ENCODE results near the gene CD274. TPM values are rescaled to one million over a fixed set of nuclear protein-coding genes. Genes with fewer than 3 reads are reported as not detected.
"Not testable (repeated sequence)": the region's sequence is repeated elsewhere in the genome, so short reads cannot be mapped to it uniquely, and the experiment has no call there.

CD274 gene
- total RNA-seq, 1 donor from 2014 or later: 18.2 TPM

GRCh38 chr9:5460157-5460556 is 9.8 kb downstream of the CD274 start:
- DNase-seq (ENCODE audit: extremely low read depth, low read depth, low spot score): no peak

DNA sequence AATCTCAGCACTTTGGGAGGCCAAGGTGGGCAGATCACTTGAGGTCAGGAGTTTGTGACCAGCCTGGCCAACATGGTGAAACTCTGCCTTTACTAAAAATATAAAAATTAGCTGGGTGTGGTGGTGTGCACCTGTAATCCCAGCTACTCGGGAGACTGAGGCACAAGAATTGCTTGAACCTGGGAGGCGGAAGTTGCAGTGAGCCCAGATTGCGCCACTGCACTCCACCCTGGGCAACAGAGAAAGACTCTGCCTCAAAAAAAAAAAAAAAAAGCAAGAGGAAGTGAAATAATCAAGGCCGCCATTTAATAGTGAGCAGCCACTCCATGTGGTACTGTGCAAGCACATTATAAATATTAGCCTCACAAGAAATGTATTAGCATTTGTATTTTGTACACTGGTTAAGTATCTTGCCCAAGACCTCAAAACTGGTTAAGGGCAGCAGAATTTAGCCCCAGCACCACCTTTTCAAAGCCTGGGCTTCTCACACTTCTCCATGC is 14.5 kb downstream of the CD274 start:
- DNase-seq (ENCODE audit: extremely low read depth, low read depth, low spot score): not testable (repeated sequence)

GRCh38 chr9:5466005-5466404 is 15.7 kb downstream of the CD274 start:
- no peak for DNase-seq (ENCODE audit: extremely low read depth, low read depth, low spot score)

DNA sequence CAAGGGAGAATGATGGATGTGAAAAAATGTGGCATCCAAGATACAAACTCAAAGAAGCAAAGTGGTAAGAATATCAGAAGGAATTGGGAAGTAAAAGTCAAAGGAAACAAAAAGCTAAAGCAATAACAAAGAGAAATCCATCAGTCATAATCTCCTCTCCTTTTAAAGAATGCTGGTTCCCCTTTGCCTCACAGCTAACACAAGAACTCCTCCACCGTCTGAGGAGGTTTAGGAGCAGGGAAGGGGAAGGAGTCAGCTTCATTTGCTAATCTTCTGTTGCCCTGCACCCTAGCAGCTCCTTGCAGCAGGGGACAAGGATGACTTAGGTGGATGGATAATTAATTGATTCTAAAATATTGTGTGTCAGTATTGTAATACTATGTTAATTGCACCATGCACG is 16.4 kb downstream of the CD274 start:
- no peak for DNase-seq (ENCODE audit: extremely low read depth, low read depth, low spot score)

DNA sequence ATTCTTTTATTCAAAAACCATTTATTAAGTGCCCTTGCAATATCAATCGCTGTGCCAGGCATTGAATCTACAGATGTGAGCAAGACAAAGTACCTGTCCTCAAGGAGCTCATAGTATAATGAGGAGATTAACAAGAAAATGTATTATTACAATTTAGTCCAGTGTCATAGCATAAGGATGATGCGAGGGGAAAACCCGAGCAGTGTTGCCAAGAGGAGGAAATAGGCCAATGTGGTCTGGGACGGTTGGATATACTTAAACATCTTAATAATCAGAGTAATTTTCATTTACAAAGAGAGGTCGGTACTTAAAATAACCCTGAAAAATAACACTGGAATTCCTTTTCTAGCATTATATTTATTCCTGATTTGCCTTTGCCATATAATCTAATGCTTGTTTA is 18.5 kb downstream of the CD274 start:
- no peak for DNase-seq (ENCODE audit: extremely low read depth, low read depth, low spot score)

- DNase-seq (ENCODE audit: extremely low read depth, low read depth, low spot score): no peak
Observed at GRCh38 chr9:5470122-5470521, 19.8 kb downstream of the CD274 start.

- DNase-seq (ENCODE audit: extremely low read depth, low read depth, low spot score): no peak
Observed at GRCh38 chr9:5470816-5471215, 20.5 kb downstream of the CD274 start.

DNA sequence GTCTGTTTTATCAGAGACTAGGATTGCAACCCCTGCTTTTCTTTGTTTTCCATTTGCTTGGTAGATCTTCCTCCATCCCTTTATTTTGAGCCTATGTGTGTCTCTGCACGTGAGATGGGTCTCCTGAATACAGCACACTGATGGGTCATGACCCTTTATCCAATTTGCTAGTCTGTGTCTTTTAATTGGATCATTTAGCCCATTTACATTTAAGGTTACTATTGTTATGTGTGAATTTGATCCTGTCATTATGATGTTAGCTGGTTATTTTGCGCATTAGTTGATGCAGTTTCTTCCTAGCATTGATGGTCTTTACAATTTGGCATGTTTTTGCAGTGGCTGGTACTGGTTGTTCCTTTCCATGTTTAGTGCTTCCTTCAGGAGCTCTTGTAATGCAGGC is 25.3 kb downstream of the CD274 start:
- not testable (repeated sequence) for DNase-seq (ENCODE audit: extremely low read depth, low read depth, low spot score)

DNA sequence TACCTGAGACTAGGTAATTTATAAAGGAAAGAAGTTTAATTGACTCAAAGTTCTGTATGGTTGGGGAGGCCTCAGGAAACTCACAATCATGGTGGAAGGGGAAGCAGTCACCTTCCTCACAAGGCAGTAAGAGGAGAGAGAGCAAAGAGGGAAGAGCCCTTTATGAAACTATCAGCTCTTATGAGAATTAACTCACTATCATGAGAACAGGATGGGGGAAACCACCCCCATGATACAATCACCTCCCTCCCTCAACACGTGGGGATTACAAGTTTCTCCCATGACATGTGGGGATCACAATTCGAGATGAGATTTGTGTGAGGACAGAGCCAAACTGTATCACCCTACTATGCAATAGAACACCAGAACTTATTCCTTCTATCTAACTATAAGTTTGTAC is 27.9 kb downstream of the CD274 start:
- DNase-seq (ENCODE audit: extremely low read depth, low read depth, low spot score): no peak

- no peak for DNase-seq (ENCODE audit: extremely low read depth, low read depth, low spot score)
Observed at GRCh38 chr9:5479994-5480694, 29.8 kb downstream of the CD274 start.

- no peak for DNase-seq (ENCODE audit: extremely low read depth, low read depth, low spot score)
Observed at GRCh38 chr9:5480919-5481318, 30.6 kb downstream of the CD274 start.

DNA sequence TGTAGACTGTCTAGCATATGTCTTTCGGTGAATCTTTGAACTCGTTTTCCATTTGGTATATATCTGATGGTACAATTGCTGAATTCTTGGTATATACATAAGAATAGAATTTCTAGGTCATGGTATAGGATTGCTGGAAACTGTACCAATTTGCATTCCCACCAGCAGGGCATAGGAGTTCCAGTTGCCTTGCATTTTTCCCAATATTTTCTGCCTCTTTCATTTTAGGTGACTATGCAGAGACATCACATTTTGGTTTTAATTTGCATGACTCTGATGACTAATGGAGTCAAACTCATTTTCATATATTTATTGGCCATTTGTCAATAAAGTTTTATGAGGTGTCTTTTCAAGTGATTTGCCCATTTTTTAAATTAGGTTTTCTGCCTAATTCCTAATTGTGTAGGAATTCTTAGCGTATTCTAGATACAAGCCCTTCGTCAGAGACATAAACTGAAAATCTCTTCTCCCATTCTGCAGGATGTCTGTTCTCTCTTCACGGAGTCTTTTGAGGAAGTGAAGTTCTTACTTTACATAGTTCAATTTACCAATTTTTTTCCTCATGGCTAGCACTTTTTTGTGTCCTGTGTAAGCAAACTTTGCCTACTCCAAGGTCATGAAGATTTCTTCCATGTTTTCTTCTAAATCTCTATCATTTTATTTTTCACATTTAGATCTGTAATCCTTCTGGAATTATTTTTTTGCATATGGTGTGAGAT is 31.1 kb downstream of the CD274 start:
- no peak for DNase-seq (ENCODE audit: extremely low read depth, low read depth, low spot score)

DNA sequence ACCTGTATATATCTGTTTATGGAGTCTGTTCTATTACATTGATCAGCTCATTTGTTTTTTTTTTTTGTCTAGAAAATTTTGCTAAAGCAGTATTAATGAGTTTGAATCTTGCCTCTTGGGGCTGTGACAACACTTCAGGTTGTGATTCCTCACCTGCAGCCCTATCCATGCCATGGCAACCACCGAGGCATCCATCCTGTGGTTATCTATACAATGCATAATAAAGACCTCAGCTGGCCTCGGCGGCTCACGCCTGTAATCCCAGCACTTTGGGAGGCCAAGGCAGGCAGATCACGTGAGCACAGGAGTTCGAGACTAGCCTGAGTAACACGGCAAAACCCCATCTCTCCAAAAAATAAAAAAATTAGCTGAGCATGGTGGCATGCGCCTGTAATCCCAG is 31.9 kb downstream of the CD274 start:
- no peak for DNase-seq (ENCODE audit: extremely low read depth, low read depth, low spot score)

DNA sequence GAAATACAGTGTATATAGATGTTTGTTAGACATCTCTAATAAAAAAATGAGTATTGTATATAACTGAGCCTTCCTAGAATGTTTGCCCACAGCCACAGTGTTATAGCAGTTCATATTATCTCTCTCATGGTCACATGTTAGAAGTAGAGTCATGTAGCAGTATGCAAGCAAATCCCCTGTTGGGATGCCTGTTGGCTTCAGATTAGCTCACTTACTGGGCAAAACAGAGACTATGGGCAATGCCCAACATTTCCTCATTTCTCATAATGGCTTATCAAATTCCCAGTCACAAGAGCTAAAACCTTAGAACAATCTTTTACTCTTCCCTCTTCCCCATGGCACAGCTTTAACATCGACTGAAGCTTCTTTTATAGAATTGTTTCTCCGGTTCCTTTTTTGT is 33.0 kb downstream of the CD274 start:
- no peak for DNase-seq (ENCODE audit: extremely low read depth, low read depth, low spot score)

DNA sequence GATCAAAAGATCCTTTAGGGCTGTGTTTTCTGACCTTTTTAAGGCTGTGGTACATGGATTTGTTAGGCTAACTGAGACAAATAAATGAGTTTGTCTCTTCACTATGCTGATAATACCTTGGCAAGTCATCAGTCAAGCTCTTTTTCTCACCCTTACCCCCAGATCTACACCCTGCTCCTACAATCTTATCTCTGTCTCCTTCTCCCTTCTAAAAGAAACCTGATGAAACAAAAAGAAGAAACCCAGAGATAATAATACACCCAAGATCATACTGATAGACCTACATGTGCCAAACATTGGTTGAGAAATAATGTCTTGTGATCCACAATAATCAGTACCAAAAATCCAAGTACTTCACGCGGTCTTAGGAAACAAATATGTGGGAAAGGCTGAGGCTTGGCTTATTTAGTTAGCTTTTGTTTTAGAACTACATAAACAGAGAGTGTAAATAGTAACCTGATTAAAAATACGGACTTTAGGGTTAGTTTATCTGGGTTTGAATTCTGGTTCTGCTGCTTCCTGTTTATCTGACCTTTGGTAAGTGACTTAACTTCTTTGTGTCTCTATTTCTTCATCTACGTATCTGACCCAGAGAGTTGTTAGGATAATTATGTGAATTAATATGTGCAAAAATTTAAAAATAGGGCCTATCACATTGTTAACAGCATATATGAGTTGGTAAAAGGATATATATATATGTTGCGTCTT is 35.2 kb downstream of the CD274 start:
- no peak for DNase-seq (ENCODE audit: extremely low read depth, low read depth, low spot score)

GRCh38 chr9:5486988-5487387 is 36.6 kb downstream of the CD274 start:
- DNase-seq (ENCODE audit: extremely low read depth, low read depth, low spot score): no peak

- DNase-seq (ENCODE audit: extremely low read depth, low read depth, low spot score): peak; percentile 70
Observed at GRCh38 chr9:5488221-5489008, 38.1 kb downstream of the CD274 start.

- no peak for DNase-seq (ENCODE audit: extremely low read depth, low read depth, low spot score)
Observed at GRCh38 chr9:5489630-5490490, 39.5 kb downstream of the CD274 start.

DNA sequence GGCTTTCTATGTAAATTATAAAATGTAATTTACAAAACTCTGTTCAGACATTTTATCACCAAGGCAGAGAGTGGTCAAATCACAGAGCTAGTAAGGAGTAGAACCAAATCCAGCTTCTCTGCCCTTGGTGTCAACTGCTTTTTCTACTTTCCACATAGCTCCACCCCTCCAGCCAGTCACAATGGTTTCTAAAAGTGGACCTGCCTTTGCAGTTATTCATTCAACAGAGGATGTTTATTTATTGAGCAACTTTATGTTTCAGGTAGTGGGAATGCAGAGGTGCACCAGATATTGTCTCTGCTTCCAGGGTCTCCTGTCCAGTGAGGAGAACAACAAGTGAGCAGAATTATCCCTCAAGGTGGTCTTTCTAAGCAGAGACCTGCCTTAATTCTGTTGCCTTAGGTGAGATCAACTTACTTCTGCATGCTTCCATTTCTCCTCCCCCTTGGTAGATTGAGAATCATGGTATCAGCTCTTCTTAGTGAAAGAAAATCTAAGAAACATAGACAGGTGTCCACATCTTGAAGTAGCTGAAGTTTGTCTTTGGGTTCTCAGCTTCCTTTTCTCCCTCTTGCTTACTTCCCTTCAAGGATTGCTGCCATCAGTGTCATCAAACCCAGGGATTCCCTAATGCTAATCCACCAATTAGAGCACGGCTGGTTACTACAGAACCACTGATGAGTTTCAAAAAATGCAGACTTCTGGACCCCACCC is 42.8 kb downstream of the CD274 start:
- no peak for DNase-seq (ENCODE audit: extremely low read depth, low read depth, low spot score)

Measured in glomerular endothelial cell (primary cell).